Neural cell (in vitro differentiated cells): ENCODE results near the gene MTHFD1L. TPM values are rescaled to one million over a fixed set of nuclear protein-coding genes. Genes with fewer than 3 reads are reported as not detected.

ENCODE experiments used
- H2AFZ ChIP-seq: fragments of 200-600, 300-800 bp; sonication (generic), shearing (Covaris generic); 2 replicates; pipeline ENCODE4 v1.6.0; 2014; ENCODE audit warnings: low read depth, mild to moderate bottlenecking, antibody characterized with exemption, low read length, moderate library complexity
- H3F3A ChIP-seq: fragments of 200-600 bp; shearing (Covaris generic); 2 replicates; pipeline ENCODE4 v1.6.1; 2016; ENCODE audit warnings: mild to moderate bottlenecking, moderate library complexity, mixed read lengths, antibody characterized with exemption, low read length; ENCODE audit not compliant: insufficient read depth, poor library complexity, severe bottlenecking
- H3K27ac ChIP-seq: fragments of 200-600, 300-800 bp; sonication (generic), shearing (Covaris generic); 2 replicates; pipeline ENCODE4 v1.5.1; 2014; ENCODE audit warnings: mild to moderate bottlenecking, low read length, moderate library complexity
- H3K27me3 ChIP-seq: fragments of 300-800, 200-600 bp; sonication (generic), shearing (Covaris generic); 2 replicates; pipeline ENCODE4 v1.6.0; 2014; ENCODE audit warnings: mild to moderate bottlenecking, low read depth, low read length, moderate library complexity; ENCODE audit not compliant: insufficient read depth
- H3K36me3 ChIP-seq: fragments of 300-800, 200-600 bp; sonication (generic), shearing (Covaris generic); 2 replicates; pipeline ENCODE4 v1.5.1; 2014; ENCODE audit warnings: mild to moderate bottlenecking, antibody characterized with exemption, low read length, moderate library complexity; ENCODE audit not compliant: insufficient read depth
- H3K4me2 ChIP-seq: fragments of 300-800, 200-600 bp; sonication (generic), shearing (Covaris generic); 2 replicates; pipeline ENCODE4 v1.6.0; 2014; ENCODE audit warnings: mild to moderate bottlenecking, low read length
- H3K4me3 ChIP-seq: fragments of 300-800, 200-600 bp; sonication (generic), shearing (Covaris generic); 2 replicates; pipeline ENCODE4 v1.5.1; 2014; ENCODE audit warnings: mild to moderate bottlenecking, low read length, moderate library complexity
- H3K79me2 ChIP-seq: fragments of 200-600 bp; shearing (Covaris generic); replicated peaks from 2 replicates; pipeline ENCODE4 v1.6.0; 2014; ENCODE audit warnings: mild to moderate bottlenecking, low read length, moderate library complexity; ENCODE audit not compliant: insufficient read depth
- H3K9ac ChIP-seq: fragments of 300-800, 200-600 bp; sonication (generic), shearing (Covaris generic); 2 replicates; pipeline ENCODE4 v1.6.1; 2016; ENCODE audit warnings: mild to moderate bottlenecking, low read length, mixed read lengths
- H3K9me2 ChIP-seq: fragments of 200-600 bp; shearing (Covaris generic); 2 replicates; pipeline ENCODE4 v1.6.1; 2016; ENCODE audit warnings: mild to moderate bottlenecking, low read length, mixed read lengths; ENCODE audit not compliant: insufficient read depth
- H3K9me3 ChIP-seq: fragments of 200-600, 300-800 bp; sonication (generic), shearing (Covaris generic); 2 replicates; pipeline ENCODE4 v1.6.1; 2016; ENCODE audit warnings: mild to moderate bottlenecking, mixed run types, low read length, moderate library complexity, mixed read lengths
- H4K20me1 ChIP-seq: fragments of 200-600 bp; shearing (Covaris generic); 2 replicates; pipeline ENCODE4 v1.6.1; 2016; ENCODE audit warnings: mild to moderate bottlenecking, mixed run types; ENCODE audit not compliant: insufficient read depth
- EP300 ChIP-seq: fragments of 450-650 bp; conservative IDR thresholded peaks from 2 replicates; pipeline ENCODE4 v1.6.1; 2014; ENCODE audit warnings: antibody characterized with exemption, mild to moderate bottlenecking, moderate library complexity; ENCODE audit not compliant: poor library complexity, severe bottlenecking
- EZH2 ChIP-seq: fragments of 200-600, 300-800 bp; shearing (Covaris generic), sonication (generic); IDR thresholded peaks from 2 replicates; pipeline ENCODE4 v1.6.1; 2014; ENCODE audit warnings: antibody characterized with exemption, low read length, borderline replicate concordance, mild to moderate bottlenecking; ENCODE audit not compliant: insufficient read depth, poor library complexity, severe bottlenecking
- MXI1 ChIP-seq: fragments of 450-650 bp; conservative IDR thresholded peaks from 2 replicates; pipeline ENCODE4 v1.6.1; 2014; ENCODE audit warnings: antibody characterized with exemption, mild to moderate bottlenecking; ENCODE audit not compliant: poor library complexity, severe bottlenecking
- POLR2AphosphoS5 ChIP-seq: IDR thresholded peaks from 2 replicates; pipeline ENCODE4 v1.6.1; 2012
- RAD21 ChIP-seq: fragments of 450-650 bp; conservative IDR thresholded peaks from 2 replicates; pipeline ENCODE4 v1.6.1; 2014; ENCODE audit warnings: antibody characterized with exemption, mild to moderate bottlenecking, moderate library complexity
- SMC3 ChIP-seq: fragments of 450-650 bp; conservative IDR thresholded peaks from 2 replicates; pipeline ENCODE4 v1.6.1; 2014; ENCODE audit warnings: antibody characterized with exemption, mild to moderate bottlenecking, moderate library complexity; ENCODE audit not compliant: poor library complexity
- TAF1 ChIP-seq: IDR thresholded peaks from 2 replicates; pipeline ENCODE4 v1.6.1; 2012; ENCODE audit warnings: low read depth
- polyA plus RNA-seq: library from polyadenylated mRNA; depleted of rRNA; stranded (reverse); fragments of >200 nt; gene quantifications from 2 replicates; pipeline ENCODE4 v1.2.3, GENCODE V29; 2014
- TF ChIP-seq, protein P1 (sequence below): IDR thresholded peaks from 2 replicates; pipeline ENCODE4 v1.6.1; 2012; ENCODE audit warnings: borderline replicate concordance
- TF ChIP-seq, protein P2 (sequence below): fragments of 450-650 bp; IDR thresholded peaks from 2 replicates; pipeline ENCODE4 v1.5.1; 2014; ENCODE audit warnings: antibody characterized with exemption, mild to moderate bottlenecking, moderate library complexity; ENCODE audit not compliant: poor library complexity, severe bottlenecking

Gene MTHFD1L
- polyA plus RNA-seq, 1 donor from 2014 or later, result 6.3 TPM

DNA sequence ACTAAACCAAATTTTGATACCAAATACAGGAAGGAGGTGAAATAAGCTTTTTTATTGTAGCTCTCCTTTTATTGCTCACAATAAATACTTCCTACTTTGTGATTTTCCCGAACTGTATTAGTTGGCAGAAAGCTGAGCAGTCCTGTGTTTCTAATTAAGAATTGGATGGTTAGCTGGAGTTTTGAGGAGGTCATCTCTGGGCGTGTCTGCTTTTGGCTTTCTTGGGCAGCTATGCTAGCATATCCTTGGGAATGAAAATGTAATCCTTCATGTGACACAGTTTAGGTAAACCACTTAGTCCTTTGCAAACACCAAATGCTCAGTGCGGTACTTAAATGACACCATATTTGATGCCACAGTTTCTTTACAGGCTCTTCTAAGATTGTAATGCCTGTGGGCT, 67.5 kb downstream of the MTHFD1L start:
- H4K20me1 ChIP-seq, result no peaks in the 10 kb centered on the region
- H3K9me2 ChIP-seq, result no peaks in the 10 kb centered on the region
- TF ChIP-seq MXI1 (no peak), EP300 (no peak), EZH2 (no peak), TAF1 (no peak), SMC3 (no peak), POLR2AphosphoS5 (no peak), RAD21 (no peak)
- TF ChIP-seq, protein P1, sequence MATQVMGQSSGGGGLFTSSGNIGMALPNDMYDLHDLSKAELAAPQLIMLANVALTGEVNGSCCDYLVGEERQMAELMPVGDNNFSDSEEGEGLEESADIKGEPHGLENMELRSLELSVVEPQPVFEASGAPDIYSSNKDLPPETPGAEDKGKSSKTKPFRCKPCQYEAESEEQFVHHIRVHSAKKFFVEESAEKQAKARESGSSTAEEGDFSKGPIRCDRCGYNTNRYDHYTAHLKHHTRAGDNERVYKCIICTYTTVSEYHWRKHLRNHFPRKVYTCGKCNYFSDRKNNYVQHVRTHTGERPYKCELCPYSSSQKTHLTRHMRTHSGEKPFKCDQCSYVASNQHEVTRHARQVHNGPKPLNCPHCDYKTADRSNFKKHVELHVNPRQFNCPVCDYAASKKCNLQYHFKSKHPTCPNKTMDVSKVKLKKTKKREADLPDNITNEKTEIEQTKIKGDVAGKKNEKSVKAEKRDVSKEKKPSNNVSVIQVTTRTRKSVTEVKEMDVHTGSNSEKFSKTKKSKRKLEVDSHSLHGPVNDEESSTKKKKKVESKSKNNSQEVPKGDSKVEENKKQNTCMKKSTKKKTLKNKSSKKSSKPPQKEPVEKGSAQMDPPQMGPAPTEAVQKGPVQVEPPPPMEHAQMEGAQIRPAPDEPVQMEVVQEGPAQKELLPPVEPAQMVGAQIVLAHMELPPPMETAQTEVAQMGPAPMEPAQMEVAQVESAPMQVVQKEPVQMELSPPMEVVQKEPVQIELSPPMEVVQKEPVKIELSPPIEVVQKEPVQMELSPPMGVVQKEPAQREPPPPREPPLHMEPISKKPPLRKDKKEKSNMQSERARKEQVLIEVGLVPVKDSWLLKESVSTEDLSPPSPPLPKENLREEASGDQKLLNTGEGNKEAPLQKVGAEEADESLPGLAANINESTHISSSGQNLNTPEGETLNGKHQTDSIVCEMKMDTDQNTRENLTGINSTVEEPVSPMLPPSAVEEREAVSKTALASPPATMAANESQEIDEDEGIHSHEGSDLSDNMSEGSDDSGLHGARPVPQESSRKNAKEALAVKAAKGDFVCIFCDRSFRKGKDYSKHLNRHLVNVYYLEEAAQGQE, result no peak
- TF ChIP-seq, protein P2, sequence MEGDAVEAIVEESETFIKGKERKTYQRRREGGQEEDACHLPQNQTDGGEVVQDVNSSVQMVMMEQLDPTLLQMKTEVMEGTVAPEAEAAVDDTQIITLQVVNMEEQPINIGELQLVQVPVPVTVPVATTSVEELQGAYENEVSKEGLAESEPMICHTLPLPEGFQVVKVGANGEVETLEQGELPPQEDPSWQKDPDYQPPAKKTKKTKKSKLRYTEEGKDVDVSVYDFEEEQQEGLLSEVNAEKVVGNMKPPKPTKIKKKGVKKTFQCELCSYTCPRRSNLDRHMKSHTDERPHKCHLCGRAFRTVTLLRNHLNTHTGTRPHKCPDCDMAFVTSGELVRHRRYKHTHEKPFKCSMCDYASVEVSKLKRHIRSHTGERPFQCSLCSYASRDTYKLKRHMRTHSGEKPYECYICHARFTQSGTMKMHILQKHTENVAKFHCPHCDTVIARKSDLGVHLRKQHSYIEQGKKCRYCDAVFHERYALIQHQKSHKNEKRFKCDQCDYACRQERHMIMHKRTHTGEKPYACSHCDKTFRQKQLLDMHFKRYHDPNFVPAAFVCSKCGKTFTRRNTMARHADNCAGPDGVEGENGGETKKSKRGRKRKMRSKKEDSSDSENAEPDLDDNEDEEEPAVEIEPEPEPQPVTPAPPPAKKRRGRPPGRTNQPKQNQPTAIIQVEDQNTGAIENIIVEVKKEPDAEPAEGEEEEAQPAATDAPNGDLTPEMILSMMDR, result no peak
- no peaks in the 10 kb centered on the region for H3F3A ChIP-seq
- no peak overlapping the region for H3K27ac ChIP-seq
- no peak overlapping the region for H3K9ac ChIP-seq
- no peaks in the 10 kb centered on the region for H3K27me3 ChIP-seq
- H3K79me2 ChIP-seq, result no peaks in the 10 kb centered on the region
- no peaks in the 10 kb centered on the region for H3K36me3 ChIP-seq
- no peaks in the 10 kb centered on the region for H3K9me3 ChIP-seq
- H2AFZ ChIP-seq, result no peak overlapping the region
- H3K4me3 ChIP-seq, result no peak overlapping the region
- no peak overlapping the region for H3K4me2 ChIP-seq

DNA sequence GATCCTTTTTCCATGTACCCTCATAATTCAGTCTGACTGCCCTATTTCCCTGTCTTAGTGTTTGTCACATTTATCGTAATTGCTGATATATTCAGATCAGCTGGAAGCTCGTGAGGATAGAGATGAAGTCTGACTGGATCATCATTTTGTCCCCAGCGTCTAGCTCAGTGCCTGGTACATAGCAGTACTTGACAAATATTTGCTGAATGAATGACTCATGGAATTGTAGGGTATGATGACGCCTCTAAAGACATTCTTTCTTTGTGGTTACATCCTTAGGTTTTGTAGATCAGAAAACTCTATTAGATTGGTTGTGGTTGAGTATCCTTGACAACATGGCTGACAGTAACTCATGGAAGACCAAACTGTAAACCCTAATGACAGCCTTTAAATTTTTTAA, 68.9 kb downstream of the MTHFD1L start:
- H4K20me1 ChIP-seq, result no peaks in the 10 kb centered on the region
- H3K36me3 ChIP-seq, result no peaks in the 10 kb centered on the region
- no peak overlapping the region for H3K4me3 ChIP-seq
- no peaks in the 10 kb centered on the region for H3K9me3 ChIP-seq
- no peaks in the 10 kb centered on the region for H3F3A ChIP-seq
- H3K27ac ChIP-seq, result no peak overlapping the region
- H2AFZ ChIP-seq, result no peak overlapping the region
- H3K9ac ChIP-seq, result no peak overlapping the region
- H3K4me2 ChIP-seq, result no peak overlapping the region
- no peaks in the 10 kb centered on the region for H3K9me2 ChIP-seq
- H3K79me2 ChIP-seq, result no peaks in the 10 kb centered on the region
- no peaks in the 10 kb centered on the region for H3K27me3 ChIP-seq
- no peak for TF ChIP-seq POLR2AphosphoS5
- no peak for TF ChIP-seq TAF1
- TF ChIP-seq, protein P2, result no peak
- TF ChIP-seq, protein P1, result no peak
- TF ChIP-seq RAD21, result no peak
- TF ChIP-seq EZH2, result no peak
- TF ChIP-seq SMC3, result no peak
- no peak for TF ChIP-seq MXI1
- TF ChIP-seq EP300, result no peak
